HG03196 (cell line): Measurements from ENCODE around the gene TSPAN10.
"Not testable (repeated sequence)": the region's sequence is repeated elsewhere in the genome, so short reads cannot be mapped to it uniquely, and the experiment has no call there.

Experiments used
- ATAC-seq: cut with Tn5 transposase; IDR thresholded peaks from one replicate; pipeline ENCODE4 v1.9.1; 2021; ENCODE audit not compliant: unreplicated experiment

Gene TSPAN10

DNA sequence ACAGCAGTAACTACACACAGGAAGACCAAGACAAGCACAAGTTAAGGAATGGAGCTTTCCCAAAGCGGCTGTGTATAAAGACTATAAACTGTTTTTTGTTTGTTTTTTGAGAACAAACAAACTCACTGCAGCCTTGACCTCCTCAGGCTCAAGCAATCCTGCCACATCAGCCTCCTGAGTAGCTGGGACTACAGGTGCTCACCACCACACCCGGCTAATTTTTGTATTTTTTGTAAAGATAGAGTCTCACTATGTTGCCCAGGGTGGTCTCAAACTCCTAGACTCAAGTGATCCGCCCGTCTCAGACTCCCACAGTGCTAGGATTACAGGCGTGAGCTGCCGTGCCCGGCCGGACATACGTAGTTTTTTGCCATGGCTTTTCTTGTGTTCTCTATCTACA is 23.4 kb downstream of the TSPAN10 start:
- ATAC-seq, result no peak

DNA sequence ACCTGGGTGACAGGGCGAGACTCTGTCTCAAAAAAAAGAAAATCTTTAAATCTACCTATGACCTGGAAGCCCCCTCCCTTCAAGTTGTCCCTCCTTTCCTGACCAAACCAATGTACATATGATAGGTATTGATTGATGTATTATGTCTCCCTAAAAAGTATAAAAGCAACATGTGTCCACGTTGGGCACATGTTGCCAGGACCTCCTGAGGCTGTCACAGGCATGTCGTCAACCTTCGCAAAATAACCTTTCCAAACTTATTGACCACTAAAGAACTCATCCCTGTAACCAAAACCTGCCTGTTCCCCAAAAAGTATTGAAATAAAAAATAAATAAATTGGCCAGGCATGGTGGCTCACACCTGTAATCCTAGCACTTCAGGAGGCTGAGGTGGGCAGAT is 25.0 kb downstream of the TSPAN10 start:
- ATAC-seq, result no peak

DNA sequence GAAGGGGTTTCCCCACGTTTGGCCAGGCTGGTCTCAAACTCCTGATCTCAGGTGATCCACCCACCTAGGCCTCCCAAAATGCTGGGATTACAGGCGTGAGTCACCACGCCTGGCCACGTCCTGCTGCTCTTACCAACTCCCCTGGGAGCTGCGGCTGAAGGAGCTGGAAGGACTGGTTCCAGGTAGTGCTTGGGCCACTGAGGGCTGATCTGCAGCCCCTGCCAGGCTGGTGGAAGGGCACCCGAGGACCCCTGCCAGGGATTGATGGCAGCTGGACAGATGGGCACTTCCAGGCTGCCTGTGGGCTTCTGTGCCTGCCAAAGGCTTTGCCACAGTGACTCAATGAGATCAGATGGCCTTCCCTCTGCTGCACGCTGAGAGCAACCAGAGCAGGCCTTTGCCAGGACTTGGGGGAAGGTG is 27.1 kb downstream of the TSPAN10 start:
- no peak for ATAC-seq

DNA sequence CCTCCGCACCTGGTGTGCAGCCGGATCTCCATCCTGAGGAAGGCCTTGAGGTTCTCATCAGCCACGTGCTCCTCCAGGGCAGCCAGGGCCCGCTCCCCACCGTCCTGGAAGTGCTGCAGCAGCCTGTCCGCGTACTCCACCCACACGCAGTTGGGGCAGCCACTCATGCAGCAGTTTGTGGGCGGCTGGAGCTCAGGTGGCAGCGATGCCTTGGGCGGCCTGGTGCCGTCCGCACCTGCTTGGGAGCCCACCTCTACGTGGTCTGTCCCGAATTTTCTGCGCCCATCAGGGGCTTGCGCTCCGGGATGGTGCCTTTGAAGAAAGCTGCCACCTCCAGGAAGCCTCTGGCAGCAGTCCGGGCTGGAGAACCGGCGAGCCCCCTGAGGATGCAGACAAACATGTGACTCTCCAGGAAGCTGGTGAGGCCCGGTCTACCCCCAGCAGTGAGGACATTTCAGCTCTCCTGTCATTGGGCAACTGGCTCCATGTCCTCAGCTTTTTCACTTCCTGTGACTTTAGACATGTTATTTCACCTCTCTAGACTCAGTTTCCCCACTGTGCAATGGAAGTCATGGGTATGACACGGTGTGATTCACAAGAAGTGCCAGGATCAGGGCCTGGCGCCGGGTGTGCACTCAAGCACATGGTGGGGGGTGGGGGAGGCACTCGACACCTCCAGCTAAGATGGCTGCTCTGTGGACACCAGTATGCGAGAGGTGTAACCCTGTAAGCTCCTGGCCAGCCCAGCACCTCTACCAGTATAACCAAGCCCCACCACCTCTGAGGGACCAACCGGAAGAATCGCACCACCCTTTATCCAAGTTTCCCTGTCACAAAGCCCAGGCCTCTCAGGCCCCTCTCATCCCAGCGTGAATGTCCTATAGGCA is 28.5 kb downstream of the TSPAN10 start:
- peak; percentile 10 for ATAC-seq

DNA sequence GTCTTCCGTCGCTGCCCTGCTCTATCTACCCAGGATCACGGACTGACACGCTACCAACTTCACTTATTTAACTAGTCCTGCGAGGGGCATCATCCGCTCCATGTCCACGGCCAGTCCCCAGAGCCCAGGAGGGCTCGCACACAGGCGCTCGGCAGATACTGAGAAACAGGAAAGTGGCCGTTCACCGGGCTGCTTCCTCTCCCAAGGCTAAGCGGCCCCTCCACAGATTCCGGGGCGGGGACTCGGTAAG is 29.0 kb downstream of the TSPAN10 start:
- ATAC-seq, result no peak

DNA sequence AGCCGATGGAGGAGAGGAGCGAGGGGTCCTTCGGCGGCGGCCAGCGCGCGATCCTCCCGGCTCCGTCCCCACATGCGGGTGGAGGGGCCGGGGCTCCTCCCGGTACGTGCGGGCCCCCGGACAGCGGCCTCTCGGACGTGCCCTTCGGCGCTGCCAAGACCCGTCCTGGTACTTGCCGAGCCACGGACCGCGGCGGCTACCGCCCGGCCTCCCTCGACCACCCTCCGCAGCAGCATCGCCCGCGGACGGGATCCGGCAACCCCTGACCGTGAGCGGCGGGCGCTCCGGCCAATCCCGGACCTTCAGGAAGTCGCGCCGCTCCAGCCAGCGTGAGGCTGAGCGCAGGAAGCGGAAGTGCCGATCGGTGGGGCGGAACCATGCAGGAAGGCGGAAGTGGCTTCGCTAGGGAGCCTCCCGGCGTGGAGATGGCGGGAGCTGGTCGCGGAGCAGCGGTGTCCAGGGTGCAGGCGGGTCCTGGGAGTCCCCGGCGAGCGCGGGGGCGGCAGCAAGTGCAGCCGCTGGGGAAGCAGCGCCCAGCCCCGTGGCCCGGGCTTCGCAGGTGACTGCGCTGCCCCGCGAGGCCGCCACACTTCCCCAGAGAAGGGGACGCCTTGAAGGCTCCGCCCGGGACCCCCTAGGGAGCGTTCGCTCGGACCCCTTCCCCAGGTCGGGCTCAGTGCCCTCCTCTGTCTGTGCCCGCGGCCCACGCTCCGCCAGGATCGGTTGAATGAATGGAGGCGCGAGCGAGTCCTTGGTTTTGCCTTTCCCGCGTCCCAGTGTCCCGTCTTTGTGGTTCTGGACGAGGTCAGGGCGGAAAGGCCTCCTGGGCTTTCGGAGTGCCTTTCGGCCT is 29.6 kb downstream of the TSPAN10 start, which contains the start of the genes CCDC137 and OXLD1:
CCDC137 (plus strand) TSS at position 396 of the 850 bp plus-strand sequence; CDS start at position 426, 30 bp downstream.
OXLD1 (minus strand) TSS at position 264 of the 850 bp plus-strand sequence; CDS start at position 236, 28 bp downstream.
- peak; percentile 78 for ATAC-seq

DNA sequence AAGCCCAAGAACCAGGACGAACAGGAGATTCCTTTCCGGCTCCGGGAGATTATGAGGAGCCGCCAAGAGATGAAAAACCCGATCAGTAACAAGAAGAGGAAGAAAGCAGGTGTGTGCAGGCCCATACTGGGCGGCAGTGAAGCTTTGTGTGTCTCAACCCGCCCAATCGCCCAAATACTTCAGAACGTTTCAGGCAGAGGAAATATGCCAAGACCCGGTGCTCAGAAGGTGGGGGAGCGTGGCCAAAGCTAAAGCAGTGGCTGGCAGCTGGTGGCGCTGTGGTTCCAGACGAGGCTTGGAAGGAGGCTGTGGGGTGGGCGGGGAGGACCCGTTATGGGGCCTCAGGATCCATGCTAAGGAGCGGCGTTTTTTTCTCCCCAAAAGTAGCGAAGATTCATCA is 30.8 kb downstream of the TSPAN10 start:
- no peak for ATAC-seq

DNA sequence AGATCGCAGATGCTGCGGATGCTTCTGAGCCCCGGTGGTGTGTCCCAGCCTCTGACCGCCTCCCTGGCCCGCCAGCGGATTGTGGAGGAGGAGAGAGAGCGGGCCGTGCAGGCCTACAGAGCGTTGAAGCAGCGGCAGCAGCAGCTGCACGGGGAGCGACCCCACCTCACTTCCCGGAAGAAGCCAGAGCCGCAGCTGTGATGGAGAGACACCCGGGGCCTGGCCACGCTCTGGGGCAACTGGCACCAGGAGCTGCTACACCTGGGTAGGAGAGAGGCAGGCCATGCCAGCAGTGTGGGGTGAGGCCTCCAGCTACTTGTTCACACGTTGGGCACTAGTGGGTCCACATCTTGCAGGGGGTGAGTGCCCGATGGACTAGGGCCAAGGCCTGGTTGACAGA is 35.5 kb downstream of the TSPAN10 start:
- ATAC-seq, result no peak

DNA sequence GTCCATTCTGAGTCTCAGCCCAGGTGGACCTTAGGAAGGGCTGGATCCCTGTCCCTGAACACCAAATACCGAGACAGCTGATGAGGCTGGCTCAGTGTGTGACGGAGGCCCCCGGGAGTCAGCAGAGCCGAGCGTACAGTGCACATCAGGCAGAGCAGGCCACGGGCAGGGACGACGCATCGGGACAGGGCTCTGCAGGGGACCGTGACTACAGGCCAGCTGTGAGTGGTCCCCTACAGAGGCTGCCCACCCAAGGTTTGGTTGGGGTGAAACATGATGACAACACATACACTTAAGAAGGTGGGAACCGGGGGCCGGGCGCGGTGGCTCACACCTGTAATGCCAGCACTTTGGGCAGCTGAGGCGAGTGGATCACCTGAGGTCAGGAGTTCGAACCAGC is 36.0 kb downstream of the TSPAN10 start:
- no peak for ATAC-seq

DNA sequence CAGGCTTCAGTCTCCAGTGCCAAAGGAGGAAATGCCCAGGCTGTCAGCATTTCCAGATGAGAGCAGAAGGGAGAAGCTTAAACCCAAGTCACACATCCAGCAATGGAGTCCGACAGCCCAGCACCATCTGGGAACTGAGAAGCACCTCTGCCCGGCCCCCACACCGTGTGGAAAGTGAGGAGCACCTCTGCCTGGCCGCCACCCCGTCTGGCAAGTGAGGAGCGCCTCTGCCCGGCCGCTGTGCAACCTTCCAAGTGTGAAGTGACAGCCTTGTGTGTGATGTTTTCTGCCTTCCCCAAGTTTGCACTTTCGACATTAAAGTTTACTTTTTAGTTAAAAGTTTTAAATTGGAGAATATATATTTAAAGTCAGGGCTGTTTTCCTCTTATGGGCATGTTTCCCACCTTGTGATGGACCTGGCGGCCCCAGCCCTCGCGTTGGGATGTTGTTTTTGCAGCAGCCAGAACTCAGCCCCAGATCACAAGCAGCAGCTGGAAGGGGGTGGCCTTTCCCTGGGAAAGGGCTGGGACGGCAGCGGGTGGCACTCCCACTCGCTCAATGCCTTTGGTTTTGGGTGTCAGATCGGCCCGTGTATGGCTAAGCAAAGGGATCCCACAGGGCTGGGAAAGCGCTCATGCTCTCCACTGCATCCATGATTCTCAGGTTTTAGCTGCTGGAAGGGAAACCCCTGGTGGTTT is 36.7 kb downstream of the TSPAN10 start:
- no peak for ATAC-seq

DNA sequence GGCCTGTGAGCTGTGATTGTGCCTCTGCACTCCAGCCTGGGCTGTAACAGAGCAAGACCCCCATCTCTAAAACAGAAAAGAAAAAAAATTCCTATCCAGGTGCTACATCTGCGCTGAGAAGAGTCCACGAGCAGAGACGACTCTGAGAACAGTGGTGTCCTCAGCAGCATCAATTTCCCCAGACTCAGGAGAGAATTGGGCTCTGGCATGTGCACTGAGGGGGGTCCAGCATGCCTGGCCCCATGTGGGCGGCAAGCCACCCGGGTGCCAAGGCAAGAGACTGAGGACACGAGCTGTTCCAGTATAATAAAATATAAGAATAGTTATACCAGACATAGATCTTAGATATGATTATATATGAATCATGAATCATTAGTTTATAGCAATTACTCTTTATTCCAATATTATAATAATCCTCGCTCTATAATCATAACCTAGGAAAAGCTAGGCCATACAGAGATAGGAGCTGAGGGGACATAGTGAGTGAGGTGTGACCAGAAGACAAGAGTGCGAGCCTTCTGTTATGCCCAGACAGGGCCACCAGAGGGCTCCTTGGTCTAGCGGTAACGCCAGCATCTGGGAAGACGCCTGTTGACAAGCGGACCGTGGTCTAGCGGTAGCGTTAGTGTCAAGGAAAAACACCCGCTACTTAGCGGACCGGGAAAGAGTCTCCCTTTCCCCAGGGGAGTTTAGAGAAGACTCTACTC is 38.7 kb downstream of the TSPAN10 start:
- ATAC-seq, result not testable (repeated sequence)

DNA sequence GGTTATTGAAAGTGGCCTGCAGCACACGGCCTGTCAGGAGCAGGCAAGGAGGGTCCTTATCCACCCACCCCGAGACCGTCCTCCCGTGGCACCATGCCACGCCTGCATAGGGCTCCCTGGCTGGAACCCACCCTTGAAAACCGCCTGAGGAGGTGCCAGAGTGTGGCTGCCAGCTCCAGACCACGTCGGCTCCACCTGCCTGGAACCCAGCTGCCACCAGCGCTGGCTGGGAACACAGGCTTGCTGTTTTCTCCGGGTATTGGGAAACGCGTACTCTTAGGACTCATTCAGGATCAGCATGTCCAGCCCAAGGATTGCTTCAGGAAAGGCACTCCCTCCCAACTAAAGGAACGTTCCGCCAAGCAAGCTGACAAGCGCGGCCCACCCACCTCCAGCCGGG is 39.9 kb downstream of the TSPAN10 start:
- ATAC-seq, result no peak

DNA sequence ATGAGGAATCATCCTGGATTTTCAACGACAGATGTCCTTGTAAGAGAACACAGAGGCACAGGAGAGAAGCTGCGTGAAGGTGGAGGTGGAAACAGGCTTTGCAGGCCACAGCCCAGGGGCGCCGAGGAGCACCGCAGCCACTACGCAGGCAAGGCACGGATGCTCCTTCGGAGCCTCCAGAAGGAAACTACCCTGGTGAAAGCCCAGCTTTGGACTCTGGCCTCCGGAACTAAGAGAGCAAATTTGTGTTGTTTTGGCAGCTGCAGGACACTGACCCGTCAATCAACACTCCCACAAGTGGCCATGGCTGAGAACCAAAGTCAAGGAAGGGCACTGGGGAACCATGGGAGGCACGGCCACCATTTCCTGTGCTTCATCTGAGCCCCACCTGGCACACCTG is 43.2 kb downstream of the TSPAN10 start:
- ATAC-seq, result no peak

DNA sequence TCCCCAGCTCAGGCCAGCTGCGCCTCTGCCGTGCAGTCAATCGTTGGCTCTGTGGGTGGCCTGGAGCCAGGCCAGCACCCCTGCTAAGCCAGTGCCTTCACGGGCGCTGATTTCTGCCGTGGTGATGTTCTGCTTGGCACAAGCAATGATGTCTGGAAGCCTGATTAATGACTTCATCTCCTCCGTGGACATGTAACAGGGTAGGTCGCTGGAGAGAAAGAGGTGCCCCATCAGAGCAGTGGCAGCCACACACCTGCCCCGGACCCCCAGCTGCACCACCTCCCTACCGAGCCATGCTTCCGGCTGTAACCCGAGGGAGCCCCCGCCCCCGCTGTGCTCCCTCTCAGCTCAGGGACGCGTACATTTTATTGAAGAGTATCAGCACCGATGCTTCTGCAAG is 44.7 kb downstream of the TSPAN10 start:
- no peak for ATAC-seq

DNA sequence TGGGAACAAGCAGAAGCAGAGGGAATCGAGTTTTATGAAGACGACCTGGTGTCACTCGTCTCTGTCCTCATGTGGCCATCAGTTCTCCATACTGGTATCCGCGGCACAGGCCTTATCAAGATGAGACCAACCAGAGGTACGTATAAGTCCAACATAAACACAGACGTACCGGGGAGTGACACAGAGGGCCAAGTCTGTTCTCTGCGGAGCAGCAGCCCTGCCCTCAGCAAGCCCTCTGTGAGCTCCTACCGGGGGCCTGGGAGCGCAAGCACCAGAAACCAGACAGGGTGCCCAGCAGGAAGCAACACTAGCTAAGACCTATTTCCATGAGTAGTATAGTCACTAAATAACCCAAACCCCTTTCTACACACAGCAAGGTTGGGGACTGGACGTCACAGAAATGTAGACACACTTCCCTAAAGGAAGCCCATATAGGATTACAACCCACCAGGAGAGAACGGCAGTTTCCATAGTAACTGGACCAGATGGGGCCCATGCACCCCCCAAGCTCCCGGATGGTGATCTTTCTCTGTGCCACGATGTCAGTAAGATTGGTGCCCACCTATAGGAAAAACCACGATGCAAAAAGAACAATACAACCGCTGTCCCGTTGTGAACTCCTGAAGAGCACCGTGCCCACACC is 45.7 kb downstream of the TSPAN10 start:
- ATAC-seq, result no peak

DNA sequence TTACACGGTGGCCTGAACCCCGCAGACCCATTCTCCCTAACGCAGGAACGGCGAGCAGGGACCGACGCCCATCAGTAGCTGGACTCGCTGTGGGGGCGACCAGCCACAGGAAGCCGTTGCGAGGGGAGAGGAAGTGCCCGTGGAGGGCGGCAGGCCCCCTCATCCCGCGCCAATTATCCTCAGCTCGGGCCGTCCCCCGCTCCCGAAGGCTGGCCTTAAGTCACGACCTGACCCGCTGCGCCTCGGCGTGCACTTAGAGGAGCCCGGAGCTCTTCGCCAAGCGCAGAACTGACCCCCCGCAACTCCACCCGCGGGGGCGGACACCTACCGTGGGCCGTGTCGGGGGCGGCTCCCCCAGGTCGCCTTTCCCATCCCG is 46.2 kb downstream of the TSPAN10 start:
- peak; percentile 3 for ATAC-seq

DNA sequence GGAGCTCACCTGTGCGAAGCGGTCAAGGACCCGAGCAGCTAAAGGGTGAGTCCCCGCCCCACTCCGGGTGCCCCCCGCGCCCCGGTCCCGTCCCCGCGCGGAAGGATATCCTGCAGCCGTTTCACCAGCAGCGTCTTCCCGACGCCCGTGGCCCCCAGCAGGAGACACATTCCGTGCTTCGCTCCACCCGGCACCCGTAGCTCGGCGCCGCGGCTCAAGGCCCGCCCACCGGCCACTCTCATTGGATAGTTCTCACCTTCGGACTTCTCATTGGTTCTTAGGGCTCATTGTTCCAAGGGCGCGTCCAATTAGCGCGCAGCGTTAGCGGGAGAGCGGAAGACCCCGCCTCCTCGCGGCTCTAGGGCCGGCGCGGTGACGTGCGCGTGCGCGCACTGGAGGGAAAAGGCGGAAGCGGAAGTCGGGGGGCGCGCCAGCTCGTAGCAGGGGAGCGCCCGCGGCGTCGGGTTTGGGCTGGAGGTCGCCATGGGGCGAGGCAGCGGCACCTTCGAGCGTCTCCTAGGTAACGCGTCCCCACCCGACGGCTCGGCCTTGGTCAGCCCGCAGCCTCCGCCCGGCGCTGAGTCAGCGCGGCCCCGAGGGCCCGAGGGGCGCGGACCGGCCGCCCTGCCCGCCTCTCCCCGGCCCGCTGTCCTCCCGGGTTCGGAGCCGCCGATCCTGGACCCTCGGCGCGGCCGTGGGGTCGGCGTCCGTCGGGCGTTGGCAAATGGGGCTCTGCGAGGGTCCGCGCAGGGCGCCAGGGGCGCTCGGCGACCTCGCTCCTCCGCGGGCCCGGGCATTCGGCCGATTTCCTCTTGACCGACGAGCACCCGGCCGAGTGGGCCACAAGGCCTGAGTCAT is 46.8 kb downstream of the TSPAN10 start, which contains the start of the genes ARL16 and HGS:
ARL16 (minus strand) TSS at position 214 of the 858 bp plus-strand sequence; CDS start at position 170, 44 bp downstream.
HGS (plus strand) TSS at position 428 of the 858 bp plus-strand sequence; CDS start at position 484, 56 bp downstream.
- peak; percentile 88 for ATAC-seq

DNA sequence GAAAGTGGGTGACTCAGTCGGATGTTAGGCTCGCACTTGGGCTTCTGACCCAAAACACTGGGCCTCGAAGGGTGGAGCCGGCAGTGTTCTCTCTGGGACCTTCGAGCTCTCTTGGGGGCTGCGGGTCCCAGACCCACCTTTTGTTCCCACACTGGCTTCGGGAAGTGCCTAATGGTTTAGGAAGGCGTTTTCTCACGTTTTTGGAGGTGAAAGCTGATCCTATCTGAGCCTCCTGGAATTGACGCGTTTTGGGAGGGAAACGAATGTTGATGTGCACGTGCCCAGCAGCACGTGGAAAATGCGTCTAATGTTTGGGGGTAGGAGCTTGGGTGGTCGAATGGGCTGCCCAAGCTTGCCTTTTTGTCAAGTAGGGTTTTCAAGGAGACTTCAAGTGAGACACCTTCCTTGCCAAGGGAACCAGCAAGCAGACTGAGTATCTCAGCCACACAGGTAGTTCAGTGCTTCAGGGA is 47.5 kb downstream of the TSPAN10 start:
- no peak for ATAC-seq

DNA sequence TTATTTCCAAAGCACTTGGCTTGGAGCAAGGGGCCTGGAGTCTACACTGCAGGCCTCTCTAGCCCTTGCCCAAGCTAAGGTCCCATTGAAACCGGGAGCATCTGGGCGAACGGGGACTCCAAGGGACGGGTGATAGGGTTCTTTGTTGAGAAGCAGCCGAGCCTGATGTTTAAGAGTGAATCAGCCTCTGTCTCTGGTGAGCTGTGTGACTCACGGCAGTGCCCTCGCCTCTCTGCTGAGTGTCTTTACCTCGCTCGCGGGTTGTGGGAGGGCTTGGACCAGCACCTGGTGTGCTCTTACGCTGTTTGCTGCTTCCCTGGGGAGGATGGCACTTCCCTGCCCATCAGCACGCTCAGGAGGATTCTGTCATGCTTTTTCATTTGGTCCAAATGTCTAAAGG is 48.1 kb downstream of the TSPAN10 start:
- ATAC-seq, result no peak
